HG02588 (cell line): Measurements from ENCODE around the gene CDH4.

Source experiments
- ATAC-seq: cut with Tn5 transposase; IDR thresholded peaks from one replicate; pipeline ENCODE4 v1.9.1; 2021; ENCODE audit warnings: mild to moderate bottlenecking, moderate library complexity; ENCODE audit not compliant: unreplicated experiment

The CDH4 gene

GRCh38 chr20:61767761-61768494, 515.9 kb downstream of the CDH4 start:
- no peak for ATAC-seq

GRCh38 chr20:61768571-61769285, 516.7 kb downstream of the CDH4 start:
- ATAC-seq, result no peak

- ATAC-seq, result no peak
Measured at GRCh38 chr20:61769286-61769832, 517.3 kb downstream of the CDH4 start.

GRCh38 chr20:61770113-61770585, 518.1 kb downstream of the CDH4 start:
- ATAC-seq, result no peak

- ATAC-seq, result no peak
Measured at GRCh38 chr20:61771805-61772350, 519.8 kb downstream of the CDH4 start.

GRCh38 chr20:61772828-61773631, 521.0 kb downstream of the CDH4 start:
- no peak for ATAC-seq

- ATAC-seq, result no peak
Measured at GRCh38 chr20:61773926-61774587, 522.0 kb downstream of the CDH4 start.

GRCh38 chr20:61775423-61775822, 523.4 kb downstream of the CDH4 start:
- ATAC-seq, result no peak

GRCh38 chr20:61776491-61777075, 524.5 kb downstream of the CDH4 start:
- ATAC-seq, result no peak

GRCh38 chr20:61777773-61778494, 525.9 kb downstream of the CDH4 start:
- ATAC-seq, result no peak

GRCh38 chr20:61778495-61778863, 526.4 kb downstream of the CDH4 start:
- no peak for ATAC-seq

- no peak for ATAC-seq
Measured at GRCh38 chr20:61779176-61779965, 527.3 kb downstream of the CDH4 start.

GRCh38 chr20:61780066-61780465, 528.0 kb downstream of the CDH4 start:
- no peak for ATAC-seq

GRCh38 chr20:61784801-61785566, 532.9 kb downstream of the CDH4 start:
- no peak for ATAC-seq

- ATAC-seq, result no peak
Measured at GRCh38 chr20:61785567-61785816, 533.4 kb downstream of the CDH4 start.

- ATAC-seq, result no peak
Measured at GRCh38 chr20:61786230-61786629, 534.2 kb downstream of the CDH4 start.

- ATAC-seq, result no peak
Measured at GRCh38 chr20:61788343-61788742, 536.3 kb downstream of the CDH4 start.

- ATAC-seq, result no peak
Measured at GRCh38 chr20:61789329-61789728, 537.3 kb downstream of the CDH4 start.
